ENCODE results near the gene IRX4.
"Not testable (repeated sequence)": the region's sequence is repeated elsewhere in the genome, so short reads cannot be mapped to it uniquely, and the experiment has no call there.

IRX4 gene

DNA sequence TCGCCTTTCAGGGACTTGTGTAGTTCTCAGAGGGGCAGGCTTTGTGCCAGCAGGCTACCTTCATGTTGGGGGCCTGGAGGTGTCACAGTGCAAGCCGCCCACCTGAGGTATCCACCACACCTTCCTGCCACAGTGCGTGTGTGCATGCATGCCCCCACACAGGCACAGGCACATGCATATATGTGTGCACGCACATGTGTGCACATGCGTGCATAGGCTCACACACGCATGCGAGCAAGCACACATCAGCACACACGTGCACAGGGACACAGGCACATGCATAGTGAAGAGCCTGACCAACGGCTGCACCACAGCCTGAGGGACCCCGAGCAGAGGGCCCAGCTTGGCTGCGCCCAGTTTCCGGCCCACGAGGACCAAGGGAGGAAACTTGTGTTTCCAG is 36.1 kb downstream of the IRX4 start:
- Histone ChIP-seq H3K4me1 (ENCODE audit: control insufficient read depth, insufficient read depth, low read length) (peaks cover 3% of the 10 kb centered on the region), H3K4me3 (ENCODE audit: low read length) (no peak overlapping the region), H3K36me3 (ENCODE audit: control insufficient read depth, insufficient read depth, low read length) (no peaks in the 10 kb centered on the region), H3K27me3 (ENCODE audit: control insufficient read depth, insufficient read depth, low read length) (peaks cover 12% of the 10 kb centered on the region; the same call in 1 of the 2 replicates), H3K27ac (ENCODE audit: low read length) (no peak overlapping the region), H3K9me3 (ENCODE audit: control insufficient read depth, insufficient read depth, low read length) (no peaks in the 10 kb centered on the region)
- no peak for DNase-seq (ENCODE audit: low read depth, low spot score)
- WGBS (ENCODE audit: insufficient coverage, insufficient read length): no CpG with 5 or more reads among the region's 13 CpGs

DNA sequence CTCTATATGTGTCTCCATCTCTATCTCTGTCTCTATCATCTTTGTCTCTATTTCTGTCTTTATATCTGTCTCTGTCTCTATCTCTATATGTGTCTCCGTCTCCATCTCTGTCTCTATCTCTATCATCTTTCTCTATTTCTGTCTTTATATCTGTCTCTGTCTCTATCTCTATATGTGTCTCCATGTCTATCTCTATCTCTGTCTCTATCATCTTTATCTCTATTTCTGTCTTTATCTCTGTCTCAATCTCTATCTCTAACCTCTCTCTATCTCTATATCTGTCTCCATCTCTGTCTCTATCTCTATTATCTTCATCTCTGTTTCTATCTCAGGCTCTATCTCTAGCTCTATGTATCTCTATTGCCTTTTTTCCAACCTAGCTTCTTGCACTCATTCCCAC is 37.0 kb downstream of the IRX4 start:
- DNase-seq (ENCODE audit: low read depth, low spot score): no peak
- no peaks in the 10 kb centered on the region for H3K36me3 ChIP-seq (ENCODE audit: control insufficient read depth, insufficient read depth, low read length)
- H3K9me3 ChIP-seq (ENCODE audit: control insufficient read depth, insufficient read depth, low read length): no peaks in the 10 kb centered on the region
- H3K27ac ChIP-seq (ENCODE audit: low read length): no peak overlapping the region
- no CpG with 5 or more reads among the region's 1 CpG for WGBS (ENCODE audit: insufficient coverage, insufficient read length)
- peaks cover 5% of the 10 kb centered on the region; the same call in 1 of the 2 replicates for H3K4me1 ChIP-seq (ENCODE audit: control insufficient read depth, insufficient read depth, low read length)
- no peak overlapping the region for H3K4me3 ChIP-seq (ENCODE audit: low read length)
- peaks cover 9% of the 10 kb centered on the region; the same call in 1 of the 2 replicates for H3K27me3 ChIP-seq (ENCODE audit: control insufficient read depth, insufficient read depth, low read length)

DNA sequence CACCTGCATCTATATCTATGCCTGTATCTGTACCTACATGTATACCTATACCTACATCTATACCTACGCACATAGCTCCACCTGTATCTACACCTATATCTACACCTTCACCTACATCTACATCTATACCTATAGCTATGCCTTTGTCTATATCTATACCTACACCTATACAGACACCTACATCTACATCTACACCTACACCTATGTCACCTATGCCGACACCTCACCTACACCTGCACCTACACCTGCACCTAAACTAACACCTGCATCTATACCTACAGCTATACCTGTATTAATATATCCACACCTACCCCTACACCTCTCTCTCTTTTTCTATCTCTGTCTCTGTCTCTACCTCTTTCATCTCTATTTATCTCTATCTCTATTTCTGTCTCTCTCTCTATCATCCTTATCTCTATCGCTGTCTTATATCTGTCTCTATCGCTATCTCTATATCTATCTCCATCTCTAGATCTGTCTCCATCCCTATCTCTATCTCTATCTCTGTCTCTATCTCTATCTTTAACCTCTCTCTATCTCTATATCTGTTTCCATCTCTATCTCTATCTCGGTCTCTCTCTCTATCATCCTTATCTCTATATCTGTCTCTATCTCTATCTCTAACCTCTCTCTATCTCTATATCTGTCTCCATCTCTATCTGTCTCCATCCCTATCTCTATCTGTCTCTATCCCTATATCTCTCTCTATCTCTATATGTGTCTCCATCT is 37.9 kb downstream of the IRX4 start:
- no peak overlapping the region for H3K27ac ChIP-seq (ENCODE audit: low read length)
- WGBS (ENCODE audit: insufficient coverage, insufficient read length): 100% methylated on average over 4 of the region's 5 CpGs
- no peaks in the 10 kb centered on the region for H3K9me3 ChIP-seq (ENCODE audit: control insufficient read depth, insufficient read depth, low read length)
- peaks cover under 1% of the 10 kb centered on the region; the same call in 1 of the 2 replicates for H3K27me3 ChIP-seq (ENCODE audit: control insufficient read depth, insufficient read depth, low read length)
- no peaks in the 10 kb centered on the region for H3K36me3 ChIP-seq (ENCODE audit: control insufficient read depth, insufficient read depth, low read length)
- no peak for DNase-seq (ENCODE audit: low read depth, low spot score)
- H3K4me1 ChIP-seq (ENCODE audit: control insufficient read depth, insufficient read depth, low read length): peaks cover 3% of the 10 kb centered on the region; the same call in 1 of the 2 replicates
- no peak overlapping the region for H3K4me3 ChIP-seq (ENCODE audit: low read length)

DNA sequence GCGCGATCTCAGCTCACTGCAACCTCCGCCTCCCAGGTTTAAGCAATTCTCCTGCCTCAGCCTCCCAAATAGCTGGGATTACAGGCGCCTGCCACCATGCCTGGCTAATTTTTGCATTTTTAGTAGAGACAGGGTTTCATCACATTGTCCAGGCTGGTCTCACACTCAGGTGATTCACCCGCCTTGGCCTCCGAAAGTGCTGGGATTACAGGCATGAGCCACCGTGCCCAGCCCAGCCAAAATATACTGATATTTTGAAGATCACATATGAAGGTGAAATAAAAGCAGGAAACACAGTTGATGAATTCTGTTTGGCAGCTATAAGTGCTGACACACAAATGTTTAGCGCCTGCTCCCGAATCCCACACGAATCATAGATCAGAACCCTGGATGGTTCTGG is 39.0 kb downstream of the IRX4 start:
- H3K27me3 ChIP-seq (ENCODE audit: control insufficient read depth, insufficient read depth, low read length); H3K4me3 ChIP-seq (ENCODE audit: low read length); H3K4me1 ChIP-seq (ENCODE audit: control insufficient read depth, insufficient read depth, low read length); H3K27ac ChIP-seq (ENCODE audit: low read length); H3K36me3 ChIP-seq (ENCODE audit: control insufficient read depth, insufficient read depth, low read length); H3K9me3 ChIP-seq (ENCODE audit: control insufficient read depth, insufficient read depth, low read length); DNase-seq (ENCODE audit: low read depth, low spot score): not testable (repeated sequence)
- WGBS (ENCODE audit: insufficient coverage, insufficient read length): no CpG with 5 or more reads among the region's 10 CpGs

DNA sequence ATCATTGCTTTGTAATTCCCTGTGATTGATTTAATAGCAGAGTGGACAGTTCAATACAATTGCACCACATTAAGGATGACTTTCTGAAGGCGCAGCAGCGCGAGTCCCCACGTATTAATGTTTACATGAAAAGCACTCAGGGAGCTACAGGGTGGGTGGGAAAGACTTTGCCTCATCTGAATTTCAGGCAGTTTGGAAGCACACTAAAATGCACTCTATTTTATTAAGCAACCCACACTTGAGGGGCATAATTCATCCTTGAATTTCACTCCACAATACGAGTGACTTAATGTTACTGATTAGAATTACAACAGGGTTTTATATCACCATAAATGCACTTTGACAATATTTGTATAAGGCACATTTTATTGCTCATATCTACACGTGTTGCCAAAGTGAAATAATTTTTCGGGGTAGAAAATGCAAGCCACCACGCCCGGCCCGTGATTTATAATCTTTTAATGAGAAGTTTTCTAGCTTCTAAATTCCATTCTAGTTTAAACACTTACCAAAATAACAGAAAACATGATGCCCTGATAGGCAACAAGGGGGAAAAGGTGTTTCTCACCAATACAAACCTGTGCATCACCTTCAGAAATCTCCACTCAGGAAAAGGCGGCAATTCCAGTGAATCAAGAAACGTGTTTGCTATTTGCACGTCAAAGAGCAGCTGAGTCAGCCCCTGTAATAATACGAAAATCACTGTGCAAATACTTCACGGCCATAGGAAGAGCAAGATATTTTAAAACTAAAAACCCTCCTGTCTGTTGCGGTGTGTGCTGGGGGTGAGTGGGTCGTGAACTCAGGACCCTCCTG is 40.5 kb downstream of the IRX4 start:
- no peaks in the 10 kb centered on the region; the same call in 1 of the 2 replicates for H3K36me3 ChIP-seq (ENCODE audit: control insufficient read depth, insufficient read depth, low read length)
- no peak overlapping the region for H3K4me3 ChIP-seq (ENCODE audit: low read length)
- WGBS (ENCODE audit: insufficient coverage, insufficient read length): no CpG with 5 or more reads among the region's 17 CpGs
- no peak for DNase-seq (ENCODE audit: low read depth, low spot score)
- no peaks in the 10 kb centered on the region for H3K9me3 ChIP-seq (ENCODE audit: control insufficient read depth, insufficient read depth, low read length)
- H3K27me3 ChIP-seq (ENCODE audit: control insufficient read depth, insufficient read depth, low read length): no peaks in the 10 kb centered on the region; the same call in 1 of the 2 replicates
- no peak overlapping the region for H3K27ac ChIP-seq (ENCODE audit: low read length)
- H3K4me1 ChIP-seq (ENCODE audit: control insufficient read depth, insufficient read depth, low read length): peaks cover 3% of the 10 kb centered on the region; the same call in 1 of the 2 replicates

- no peak for DNase-seq (ENCODE audit: low read depth, low spot score)
- no CpG with 5 or more reads among the region's 31 CpGs for WGBS (ENCODE audit: insufficient coverage, insufficient read length)
- no peaks in the 10 kb centered on the region for H3K9me3 ChIP-seq (ENCODE audit: control insufficient read depth, insufficient read depth, low read length)
- H3K36me3 ChIP-seq (ENCODE audit: control insufficient read depth, insufficient read depth, low read length): no peaks in the 10 kb centered on the region; the same call in 1 of the 2 replicates
- no peaks in the 10 kb centered on the region for H3K27me3 ChIP-seq (ENCODE audit: control insufficient read depth, insufficient read depth, low read length)
- no peak overlapping the region for H3K4me3 ChIP-seq (ENCODE audit: low read length)
- no peak overlapping the region for H3K27ac ChIP-seq (ENCODE audit: low read length)
- peaks cover 3% of the 10 kb centered on the region; the same call in 1 of the 2 replicates for H3K4me1 ChIP-seq (ENCODE audit: control insufficient read depth, insufficient read depth, low read length)
Measured at GRCh38 chr5:1840741-1841521, 41.8 kb downstream of the IRX4 start.

DNA sequence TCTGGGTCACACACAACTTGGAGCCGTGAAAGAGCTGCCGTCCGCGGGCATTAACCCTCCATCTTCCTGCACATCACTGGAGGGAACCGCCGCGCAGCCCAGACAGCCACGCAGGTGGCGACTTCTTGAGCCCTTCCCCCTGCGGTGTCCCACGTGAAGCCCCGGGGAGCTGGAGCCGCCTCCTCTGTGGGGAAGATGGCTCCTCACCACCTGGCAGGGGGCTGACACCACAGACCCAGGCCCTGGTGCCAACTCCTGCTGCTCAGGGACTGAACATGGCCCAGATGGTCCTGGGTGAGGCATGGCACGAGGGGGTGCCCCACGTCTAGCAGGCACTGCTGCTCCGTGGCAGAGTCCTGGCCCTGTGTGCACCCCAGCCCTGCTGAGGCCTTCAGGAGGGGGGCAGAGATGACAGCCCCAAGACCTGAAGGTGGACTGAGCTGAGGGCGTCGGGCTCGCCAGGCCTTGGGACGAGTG is 42.6 kb downstream of the IRX4 start:
- Histone ChIP-seq H3K27me3 (ENCODE audit: control insufficient read depth, insufficient read depth, low read length) (no peaks in the 10 kb centered on the region), H3K27ac (ENCODE audit: low read length) (no peak overlapping the region), H3K36me3 (ENCODE audit: control insufficient read depth, insufficient read depth, low read length) (no peaks in the 10 kb centered on the region; the same call in 1 of the 2 replicates), H3K9me3 (ENCODE audit: control insufficient read depth, insufficient read depth, low read length) (no peaks in the 10 kb centered on the region), H3K4me1 (ENCODE audit: control insufficient read depth, insufficient read depth, low read length) (peaks cover 3% of the 10 kb centered on the region; the same call in 1 of the 2 replicates), H3K4me3 (ENCODE audit: low read length) (no peak overlapping the region)
- WGBS (ENCODE audit: insufficient coverage, insufficient read length): no CpG with 5 or more reads among the region's 20 CpGs
- DNase-seq (ENCODE audit: low read depth, low spot score): no peak

- H3K27me3 ChIP-seq (ENCODE audit: control insufficient read depth, insufficient read depth, low read length): no peaks in the 10 kb centered on the region
- WGBS (ENCODE audit: insufficient coverage, insufficient read length): no CpG with 5 or more reads among the region's 9 CpGs
- peaks cover 3% of the 10 kb centered on the region; the same call in 1 of the 2 replicates for H3K4me1 ChIP-seq (ENCODE audit: control insufficient read depth, insufficient read depth, low read length)
- H3K36me3 ChIP-seq (ENCODE audit: control insufficient read depth, insufficient read depth, low read length): no peaks in the 10 kb centered on the region; the same call in 1 of the 2 replicates
- DNase-seq (ENCODE audit: low read depth, low spot score): no peak
- H3K9me3 ChIP-seq (ENCODE audit: control insufficient read depth, insufficient read depth, low read length): no peaks in the 10 kb centered on the region
- H3K27ac ChIP-seq (ENCODE audit: low read length): no peak overlapping the region
- no peak overlapping the region for H3K4me3 ChIP-seq (ENCODE audit: low read length)
Measured at GRCh38 chr5:1838013-1838412, 44.7 kb downstream of the IRX4 start.

GRCh38 chr5:1836891-1837880 is 45.5 kb downstream of the IRX4 start:
- DNase-seq (ENCODE audit: low read depth, low spot score): no peak
- H3K4me1 ChIP-seq (ENCODE audit: control insufficient read depth, insufficient read depth, low read length): peaks cover 3% of the 10 kb centered on the region; the same call in 1 of the 2 replicates
- no peaks in the 10 kb centered on the region for H3K9me3 ChIP-seq (ENCODE audit: control insufficient read depth, insufficient read depth, low read length)
- no peak overlapping the region for H3K4me3 ChIP-seq (ENCODE audit: low read length)
- H3K36me3 ChIP-seq (ENCODE audit: control insufficient read depth, insufficient read depth, low read length): no peaks in the 10 kb centered on the region; the same call in 1 of the 2 replicates
- H3K27me3 ChIP-seq (ENCODE audit: control insufficient read depth, insufficient read depth, low read length): no peaks in the 10 kb centered on the region
- WGBS (ENCODE audit: insufficient coverage, insufficient read length): no CpG with 5 or more reads among the region's 32 CpGs
- no peak overlapping the region for H3K27ac ChIP-seq (ENCODE audit: low read length)

Measured in iPS DF 6.9 (cell line).